ENCODE data around the gene ERBB4. TPM values are rescaled to one million over a fixed set of nuclear protein-coding genes. Genes with fewer than 3 reads are reported as not detected.
A peak's percentile ranks its signal among the peaks of the same experiment; 100 is the strongest.

The ERBB4 gene
- total RNA-seq, 1 experiment from 2014 or later: 40.6 TPM

DNA sequence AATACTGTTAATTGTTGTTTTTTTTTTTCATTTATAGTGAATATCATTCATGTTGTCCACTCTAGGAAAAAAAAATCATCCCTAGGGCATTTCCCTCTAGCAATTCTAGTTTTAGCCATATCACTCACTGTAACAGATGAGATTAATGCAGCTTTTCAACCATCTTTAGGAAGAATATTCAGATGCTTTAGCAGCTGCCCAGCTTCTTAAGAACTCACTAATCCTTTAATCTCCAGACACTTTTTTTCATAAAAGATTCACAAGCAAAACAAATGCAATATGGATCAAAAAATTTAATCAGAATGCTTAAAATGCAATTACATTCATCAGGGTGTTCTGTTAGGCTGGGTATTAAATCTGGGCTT is 692.6 kb downstream of the ERBB4 start:
- intact Hi-C loops (cut with micrococcal nuclease; ENCODE audit: unreplicated experiment): no loop called here
- no peak overlapping the region for H3K4me3 ChIP-seq (ENCODE audit: low read depth, low read length, poor library complexity, severe bottlenecking)
- no TSS peak for BruUV-seq (replicated peaks)
- TF ChIP-seq EZH2 (IDR thresholded peaks at IDR 0.05; ENCODE audit: borderline replicate concordance, low read depth, low read length, poor library complexity, severe bottlenecking): no peak
- TF ChIP-seq, protein P1, sequence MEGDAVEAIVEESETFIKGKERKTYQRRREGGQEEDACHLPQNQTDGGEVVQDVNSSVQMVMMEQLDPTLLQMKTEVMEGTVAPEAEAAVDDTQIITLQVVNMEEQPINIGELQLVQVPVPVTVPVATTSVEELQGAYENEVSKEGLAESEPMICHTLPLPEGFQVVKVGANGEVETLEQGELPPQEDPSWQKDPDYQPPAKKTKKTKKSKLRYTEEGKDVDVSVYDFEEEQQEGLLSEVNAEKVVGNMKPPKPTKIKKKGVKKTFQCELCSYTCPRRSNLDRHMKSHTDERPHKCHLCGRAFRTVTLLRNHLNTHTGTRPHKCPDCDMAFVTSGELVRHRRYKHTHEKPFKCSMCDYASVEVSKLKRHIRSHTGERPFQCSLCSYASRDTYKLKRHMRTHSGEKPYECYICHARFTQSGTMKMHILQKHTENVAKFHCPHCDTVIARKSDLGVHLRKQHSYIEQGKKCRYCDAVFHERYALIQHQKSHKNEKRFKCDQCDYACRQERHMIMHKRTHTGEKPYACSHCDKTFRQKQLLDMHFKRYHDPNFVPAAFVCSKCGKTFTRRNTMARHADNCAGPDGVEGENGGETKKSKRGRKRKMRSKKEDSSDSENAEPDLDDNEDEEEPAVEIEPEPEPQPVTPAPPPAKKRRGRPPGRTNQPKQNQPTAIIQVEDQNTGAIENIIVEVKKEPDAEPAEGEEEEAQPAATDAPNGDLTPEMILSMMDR (conservative IDR thresholded peaks at IDR 0.05; ENCODE audit: low read depth, low read length): no peak
- peak; percentile 53 for DNase-seq (ENCODE audit: low spot score)
- H3K27ac ChIP-seq (ENCODE audit: low read depth, low read length, poor library complexity, severe bottlenecking): peak overlapping the region; percentile 6
- ChIA-PET POLR2A (ENCODE audit: low non-redundant PET) (no interaction called here), CTCF (no interaction called here)
- peaks cover 28% of the 10 kb centered on the region for H3K4me1 ChIP-seq (ENCODE audit: insufficient read depth, low read length, poor library complexity, severe bottlenecking)
- no peaks in the 10 kb centered on the region for H3K36me3 ChIP-seq (ENCODE audit: insufficient read depth, low read length, poor library complexity, severe bottlenecking)
- H3K27me3 ChIP-seq (replicated peaks; ENCODE audit: insufficient read depth, low read depth, low read length, poor library complexity): no peaks in the 10 kb centered on the region
- H3K9me3 ChIP-seq (ENCODE audit: low read depth, low read length, poor library complexity, severe bottlenecking): no peaks in the 10 kb centered on the region

DNA sequence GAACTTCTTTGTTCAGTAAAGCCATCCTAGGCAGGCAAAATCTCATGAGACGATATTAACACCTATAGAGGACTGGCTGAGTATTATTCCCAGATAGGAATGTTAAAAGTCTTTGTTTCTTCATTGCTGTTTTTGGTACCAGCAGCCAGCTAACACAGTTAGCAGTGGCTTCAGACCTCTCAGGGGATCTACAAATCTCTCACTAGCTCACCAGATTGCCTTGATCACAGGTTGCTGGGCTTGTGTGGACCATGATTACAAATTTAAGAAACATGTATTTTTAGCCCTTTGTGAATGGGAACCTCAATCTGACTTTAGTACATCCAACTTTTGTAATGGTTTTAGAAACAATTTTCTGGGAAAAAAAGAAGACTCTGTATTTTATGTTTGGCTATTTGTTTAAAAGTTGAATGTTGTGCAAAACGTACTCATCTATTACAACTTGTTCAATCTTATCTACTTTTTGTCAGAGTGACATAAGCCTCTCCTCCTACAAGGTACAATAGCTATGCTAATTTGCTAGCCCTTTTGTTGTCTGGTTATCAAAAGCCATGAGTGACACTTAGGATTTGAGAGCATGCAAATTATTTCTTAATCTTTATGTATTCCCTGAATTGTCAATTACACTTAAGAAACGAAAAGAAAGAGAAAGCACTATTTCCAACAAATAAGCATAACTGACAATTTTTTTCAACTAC is 693.1 kb downstream of the ERBB4 start:
- CTCF ChIA-PET: no interaction called here
- no TSS peak for BruUV-seq (replicated peaks)
- H3K9me3 ChIP-seq (ENCODE audit: low read depth, low read length, poor library complexity, severe bottlenecking): no peaks in the 10 kb centered on the region

DNA sequence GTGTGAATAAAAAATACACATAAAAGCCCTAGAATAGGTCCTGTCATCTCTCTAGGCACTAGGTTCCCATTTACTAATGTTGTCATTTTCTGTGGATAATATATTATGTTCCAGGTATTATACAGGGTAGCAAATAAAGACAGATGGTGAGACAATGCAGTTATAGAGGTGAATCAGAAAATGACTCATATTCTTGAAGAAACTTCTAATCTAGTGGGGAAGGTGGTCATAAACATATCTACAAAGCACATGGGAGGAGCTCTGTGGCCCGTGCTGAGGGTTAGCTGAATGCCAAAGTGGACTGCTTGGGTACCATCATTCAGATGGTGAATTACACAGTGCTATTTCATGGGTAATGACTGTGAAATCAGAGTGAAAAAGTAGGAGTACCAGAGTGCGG is 700.9 kb downstream of the ERBB4 start:
- Histone ChIP-seq H3K4me3 (ENCODE audit: low read depth, low read length, poor library complexity, severe bottlenecking) (no peak overlapping the region), H3K4me1 (ENCODE audit: insufficient read depth, low read length, poor library complexity, severe bottlenecking) (no peaks in the 10 kb centered on the region), H3K27me3 (replicated peaks; ENCODE audit: insufficient read depth, low read depth, low read length, poor library complexity) (no peaks in the 10 kb centered on the region), H3K9me3 (ENCODE audit: low read depth, low read length, poor library complexity, severe bottlenecking) (no peaks in the 10 kb centered on the region), H3K27ac (ENCODE audit: low read depth, low read length, poor library complexity, severe bottlenecking) (no peak overlapping the region), H3K36me3 (ENCODE audit: insufficient read depth, low read length, poor library complexity, severe bottlenecking) (no peaks in the 10 kb centered on the region)
- no peak for TF ChIP-seq EZH2 (IDR thresholded peaks at IDR 0.05; ENCODE audit: borderline replicate concordance, low read depth, low read length, poor library complexity, severe bottlenecking)
- TF ChIP-seq, protein P1 (conservative IDR thresholded peaks at IDR 0.05; ENCODE audit: low read depth, low read length): no peak
- BruUV-seq (replicated peaks): no TSS peak
- ChIA-PET POLR2A (ENCODE audit: low non-redundant PET) (interaction anchor here (0.5 kb wide), 1 partner anchor 681 kb away, joined by 3 read pairs; no protein-coding TSS in a partner anchor), CTCF (no interaction called here)
- intact Hi-C loops (cut with micrococcal nuclease; ENCODE audit: unreplicated experiment): no loop called here
- no peak for DNase-seq (ENCODE audit: low spot score)

More for the DNA sequence above, 693.1 kb downstream of the ERBB4 start:
- Histone ChIP-seq H3K36me3 (ENCODE audit: insufficient read depth, low read length, poor library complexity, severe bottlenecking) (no peaks in the 10 kb centered on the region), H3K27me3 (replicated peaks; ENCODE audit: insufficient read depth, low read depth, low read length, poor library complexity) (no peaks in the 10 kb centered on the region), H3K27ac (ENCODE audit: low read depth, low read length, poor library complexity, severe bottlenecking) (peak overlapping the region; percentile 6), H3K4me3 (ENCODE audit: low read depth, low read length, poor library complexity, severe bottlenecking) (no peak overlapping the region), H3K4me1 (ENCODE audit: insufficient read depth, low read length, poor library complexity, severe bottlenecking) (peaks cover 28% of the 10 kb centered on the region)
- no peak for TF ChIP-seq EZH2 (IDR thresholded peaks at IDR 0.05; ENCODE audit: borderline replicate concordance, low read depth, low read length, poor library complexity, severe bottlenecking)
- TF ChIP-seq, protein P1 (conservative IDR thresholded peaks at IDR 0.05; ENCODE audit: low read depth, low read length): no peak
- intact Hi-C loops (cut with micrococcal nuclease; ENCODE audit: unreplicated experiment): no loop called here
- POLR2A ChIA-PET (ENCODE audit: low non-redundant PET): no interaction called here
- peak; percentile 23 for DNase-seq (ENCODE audit: low spot score)
